Upper lobe of left lung (tissue), 4 donors: ENCODE data around the gene SLC66A2.

Experiments used
- POLR2A ChIP-seq, 4 donors: fragments of 450-650 bp; IDR thresholded peaks; one replicate each; pipeline ENCODE4 v1.5.1; 2016 to 2017; ENCODE audit warnings: antibody characterized with exemption in 4 of 4, mild to moderate bottlenecking in 2 of 4
- TF ChIP-seq, protein P1 (sequence below), 6 experiments: fragments of 450-650 bp in 4 of 6; fragments of 200-600 bp in 2 of 6; sonication (generic) in 2 of 6; IDR thresholded peaks; one replicate each; pipeline ENCODE4 v1.5.1; 2016 to 2019; ENCODE audit warnings: antibody characterized with exemption in 6 of 6

DNA sequence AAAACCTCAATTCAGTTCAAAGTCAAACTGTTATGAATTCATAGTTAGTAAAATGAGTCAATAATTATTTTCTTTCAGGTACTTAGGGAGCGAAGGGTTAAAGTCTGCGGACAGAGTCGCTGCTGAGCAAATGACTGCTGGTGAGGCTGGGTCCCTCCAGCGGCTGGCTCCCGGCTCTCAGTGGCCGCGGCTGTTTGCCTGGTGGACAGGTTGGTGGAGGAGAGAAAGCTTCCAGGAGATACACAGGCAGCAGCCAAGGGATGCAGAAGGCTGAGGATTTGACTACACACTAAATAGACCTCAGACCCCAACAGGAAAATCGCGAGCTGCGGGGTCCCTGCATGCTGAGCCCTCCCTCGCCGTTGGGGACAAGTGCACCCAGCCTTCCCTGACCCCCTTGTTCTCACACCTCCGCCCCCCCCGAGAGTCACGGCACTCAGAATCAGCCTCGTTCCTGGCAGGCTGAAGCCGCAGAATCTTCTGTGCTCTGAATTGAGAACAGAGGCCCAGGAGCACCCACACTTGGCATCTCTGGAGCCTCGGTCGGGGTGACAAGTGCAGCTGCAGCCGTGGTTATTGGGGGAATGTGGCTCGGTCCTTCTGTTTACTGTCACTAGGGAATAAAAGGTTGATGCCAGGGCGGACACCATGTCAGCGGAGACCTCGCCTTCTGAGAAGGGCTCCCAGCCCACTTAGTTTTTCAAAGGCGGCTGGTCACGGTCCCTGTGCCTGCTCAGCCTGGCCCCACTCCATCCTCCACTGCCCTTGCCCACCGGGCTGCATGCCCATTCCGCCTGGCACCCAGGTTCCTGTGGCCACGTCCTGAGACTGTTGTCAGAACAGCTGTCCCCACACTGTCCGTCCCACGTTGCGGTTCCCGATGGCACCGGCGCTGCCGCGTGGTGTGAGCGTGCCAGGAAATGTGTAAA lies 74.0 kb downstream of the SLC66A2 start:
- TF ChIP-seq, protein P1, sequence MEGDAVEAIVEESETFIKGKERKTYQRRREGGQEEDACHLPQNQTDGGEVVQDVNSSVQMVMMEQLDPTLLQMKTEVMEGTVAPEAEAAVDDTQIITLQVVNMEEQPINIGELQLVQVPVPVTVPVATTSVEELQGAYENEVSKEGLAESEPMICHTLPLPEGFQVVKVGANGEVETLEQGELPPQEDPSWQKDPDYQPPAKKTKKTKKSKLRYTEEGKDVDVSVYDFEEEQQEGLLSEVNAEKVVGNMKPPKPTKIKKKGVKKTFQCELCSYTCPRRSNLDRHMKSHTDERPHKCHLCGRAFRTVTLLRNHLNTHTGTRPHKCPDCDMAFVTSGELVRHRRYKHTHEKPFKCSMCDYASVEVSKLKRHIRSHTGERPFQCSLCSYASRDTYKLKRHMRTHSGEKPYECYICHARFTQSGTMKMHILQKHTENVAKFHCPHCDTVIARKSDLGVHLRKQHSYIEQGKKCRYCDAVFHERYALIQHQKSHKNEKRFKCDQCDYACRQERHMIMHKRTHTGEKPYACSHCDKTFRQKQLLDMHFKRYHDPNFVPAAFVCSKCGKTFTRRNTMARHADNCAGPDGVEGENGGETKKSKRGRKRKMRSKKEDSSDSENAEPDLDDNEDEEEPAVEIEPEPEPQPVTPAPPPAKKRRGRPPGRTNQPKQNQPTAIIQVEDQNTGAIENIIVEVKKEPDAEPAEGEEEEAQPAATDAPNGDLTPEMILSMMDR (IDR thresholded peaks at IDR 0.05) = no peak
- no peak for TF ChIP-seq POLR2A (IDR thresholded peaks at IDR 0.05)
